H1 (cell line): ENCODE measurements around the gene PUDP. TPM values are rescaled to one million over a fixed set of nuclear protein-coding genes. Genes with fewer than 3 reads are reported as not detected.

ENCODE experiments used
- CTCF ChIA-PET: fragments of 300-600 bp; sonication (Branson Sonifier 250); formaldehyde crosslinking; loops from one replicate; lab custom pipeline; 2021; ENCODE audit not compliant: partially characterized antibody; lab: Charles Lee
- POLR2A ChIA-PET: fragments of 300-600 bp; sonication (Branson Sonifier 250); formaldehyde crosslinking; loops from one replicate; lab custom pipeline; 2021; ENCODE audit warnings: inconsistent platforms; ENCODE audit not compliant: partially characterized antibody; lab: Charles Lee
- DNase-seq, 2 experiments: peaks; one replicate each; pipeline versions ENCODE4 v3.0.0 to v3.0.0-alpha.2; 2010 to 2022; ENCODE audit warnings: low spot score in 2 of 2, low read depth in 1 of 2, mixed read lengths in 1 of 2
- FAIRE-seq: peaks from 2 replicates; lab custom pipeline; 2011; peaks lifted over from hg19 to GRCh38; lab: Jason Lieb, UNC
- H2AFZ ChIP-seq: 2 replicates; pipeline ENCODE4 v1.8.1; 2012; ENCODE audit warnings: low read length, inconsistent platforms
- H2AK5ac ChIP-seq: 2 replicates; pipeline ENCODE4 v1.6.1; 2013; ENCODE audit warnings: low read depth, low read length
- H2BK120ac ChIP-seq: replicated peaks from 2 replicates; pipeline ENCODE3; 2013; ENCODE audit warnings: low read depth, low read length, inconsistent platforms
- H2BK12ac ChIP-seq: 2 replicates; pipeline ENCODE4 v1.6.1; 2013; ENCODE audit warnings: low read depth, low read length
- H2BK15ac ChIP-seq: 2 replicates; pipeline ENCODE4 v1.6.1; 2013; ENCODE audit warnings: low read length
- H2BK20ac ChIP-seq: 2 replicates; pipeline ENCODE4 v1.6.1; 2013; ENCODE audit warnings: low read length
- H2BK5ac ChIP-seq: 2 replicates; pipeline ENCODE4 v1.6.1; 2013; ENCODE audit warnings: low read depth, low read length
- H3K14ac ChIP-seq: 2 replicates; pipeline ENCODE4 v1.6.1; 2013; ENCODE audit warnings: inconsistent platforms; ENCODE audit not compliant: insufficient read length
- H3K18ac ChIP-seq: 2 replicates; pipeline ENCODE4 v1.6.1; 2013; ENCODE audit warnings: low read length; ENCODE audit errors: extremely low read depth
- H3K23ac ChIP-seq: 2 replicates; pipeline ENCODE4 v1.6.1; 2013; ENCODE audit warnings: inconsistent platforms; ENCODE audit not compliant: insufficient read length
- H3K23me2 ChIP-seq: 2 replicates; pipeline ENCODE4 v1.6.1; 2013; ENCODE audit warnings: low read depth, low read length
- H3K27ac ChIP-seq: 2 replicates; pipeline ENCODE4 v1.6.1; 2011; ENCODE audit warnings: low read depth, low read length, inconsistent platforms
- H3K27me3 ChIP-seq, 4 experiments: replicated peaks in 1 of 4; 1 replicate in 1 of 4; 2 replicates in 3 of 4; pipeline versions ENCODE4 v1.6.1 to v1.8.1; 2011 to 2013; ENCODE audit warnings: low read length in 3 of 4, mild to moderate bottlenecking in 3 of 4, inconsistent platforms in 2 of 4, mixed read lengths in 2 of 4, moderate library complexity in 1 of 4; ENCODE audit not compliant: control insufficient read depth in 3 of 4, insufficient read depth in 3 of 4; ENCODE audit errors: extremely low read depth in 1 of 4
- H3K36me3 ChIP-seq, 4 experiments: 2 replicates each; pipeline versions ENCODE4 v1.6.1 to v1.8.1; 2011 to 2013; ENCODE audit warnings: mild to moderate bottlenecking in 4 of 4, low read length in 3 of 4, moderate library complexity in 2 of 4, control low read depth in 1 of 4, inconsistent platforms in 1 of 4; ENCODE audit not compliant: insufficient read depth in 4 of 4, control insufficient read depth in 2 of 4
- H3K4ac ChIP-seq: replicated peaks from 2 replicates; pipeline ENCODE3; 2013; ENCODE audit warnings: low read length, low read depth, mixed read lengths, inconsistent platforms; ENCODE audit not compliant: insufficient read length
- H3K4me1 ChIP-seq, 4 experiments: replicated peaks in 1 of 4; 1 replicate in 1 of 4; 2 replicates in 3 of 4; pipeline versions ENCODE4 v1.6.1 to v1.8.1; 2011 to 2013; ENCODE audit warnings: low read length in 3 of 4, inconsistent platforms in 2 of 4, mixed read lengths in 1 of 4; ENCODE audit not compliant: insufficient read depth in 4 of 4, control insufficient read depth in 3 of 4
- H3K4me2 ChIP-seq, 2 experiments: 2 replicates each; pipeline versions ENCODE4 v1.6.1 to v1.8.1; 2011 to 2013; ENCODE audit warnings: low read depth in 2 of 2, low read length in 2 of 2, control low read depth in 1 of 2, inconsistent platforms in 1 of 2, mild to moderate bottlenecking in 1 of 2; ENCODE audit not compliant: insufficient read depth in 1 of 2
- H3K4me3 ChIP-seq, 4 experiments: fragments of 200-600, 300-600 bp in 1 of 4; sonication (generic), shearing (Covaris generic), sonication (Bioruptor Twin) in 1 of 4; 2 replicates each; pipeline versions ENCODE4 v1.5.1 to v1.8.1; 2011 to 2016; ENCODE audit warnings: low read length in 4 of 4, low read depth in 3 of 4, control low read depth in 2 of 4, inconsistent platforms in 2 of 4, mild to moderate bottlenecking in 2 of 4, mixed read lengths in 1 of 4, moderate library complexity in 1 of 4; ENCODE audit not compliant: insufficient read depth in 2 of 4; ENCODE audit errors: extremely low read depth in 1 of 4
- H3K56ac ChIP-seq: replicated peaks from 2 replicates; pipeline ENCODE3; 2013; ENCODE audit warnings: low read depth, mild to moderate bottlenecking, mixed read lengths, low read length, inconsistent platforms; ENCODE audit not compliant: insufficient read length
- H3K79me1 ChIP-seq: 2 replicates; pipeline ENCODE4 v1.6.1; 2013; ENCODE audit warnings: low read depth, low read length, control low read depth
- H3K79me2 ChIP-seq, 2 experiments: 2 replicates each; pipeline versions ENCODE4 v1.6.1 to v1.8.1; 2012 to 2013; ENCODE audit warnings: low read length in 2 of 2, mild to moderate bottlenecking in 2 of 2, inconsistent platforms in 1 of 2; ENCODE audit not compliant: insufficient read depth in 2 of 2, control insufficient read depth in 1 of 2
- H3K9ac ChIP-seq, 4 experiments: replicated peaks in 1 of 4; 1 replicate in 1 of 4; 2 replicates in 3 of 4; pipeline versions ENCODE4 v1.6.1 to v1.8.1; 2011 to 2013; ENCODE audit warnings: low read depth in 3 of 4, low read length in 3 of 4, control low read depth in 2 of 4, mild to moderate bottlenecking in 2 of 4, moderate library complexity in 2 of 4, inconsistent platforms in 1 of 4; ENCODE audit errors: extremely low read depth in 1 of 4
- H3K9me3 ChIP-seq, 2 experiments: 2 replicates each; pipeline versions ENCODE4 v1.6.1 to v1.8.1; 2012 to 2013; ENCODE audit warnings: mild to moderate bottlenecking in 2 of 2, moderate library complexity in 2 of 2, control low read depth in 1 of 2, inconsistent platforms in 1 of 2, low read depth in 1 of 2, low read length in 1 of 2, mixed read lengths in 1 of 2; ENCODE audit not compliant: insufficient read depth in 2 of 2
- H4K20me1 ChIP-seq, 2 experiments: replicated peaks in 1 of 2; 2 replicates each; pipeline versions ENCODE3 to v1.8.1; 2011 to 2013; ENCODE audit warnings: inconsistent platforms in 2 of 2, low read length in 2 of 2, mild to moderate bottlenecking in 1 of 2; ENCODE audit not compliant: insufficient read depth in 2 of 2, control insufficient read depth in 1 of 2
- H4K5ac ChIP-seq: 2 replicates; pipeline ENCODE4 v1.6.1; 2013; ENCODE audit warnings: low read length, low read depth, mixed read lengths, inconsistent platforms; ENCODE audit not compliant: insufficient read length
- H4K8ac ChIP-seq: 2 replicates; pipeline ENCODE4 v1.8.0; 2013; ENCODE audit warnings: mild to moderate bottlenecking, moderate library complexity, low read length, inconsistent platforms; ENCODE audit not compliant: insufficient read depth; ENCODE audit errors: extremely low read depth
- H4K91ac ChIP-seq: replicated peaks from 2 replicates; pipeline ENCODE3; 2013; ENCODE audit warnings: low read length, mixed read lengths, inconsistent platforms; ENCODE audit not compliant: insufficient read length
- EP300 ChIP-seq, 2 experiments: IDR thresholded peaks; 1 replicate in 1 of 2; 2 replicates in 1 of 2; pipeline ENCODE4 v1.6.1; 2011 to 2012; ENCODE audit warnings: low read depth in 2 of 2, low read length in 2 of 2, mild to moderate bottlenecking in 2 of 2, borderline replicate concordance in 1 of 2, inconsistent platforms in 1 of 2, moderate library complexity in 1 of 2
- GABPA ChIP-seq: IDR thresholded peaks from 2 replicates; pipeline ENCODE4 v1.6.1; 2011; ENCODE audit warnings: mild to moderate bottlenecking, low read length, moderate library complexity, borderline replicate concordance; ENCODE audit not compliant: insufficient read depth
- HDAC6 ChIP-seq: IDR thresholded peaks from one replicate; pipeline ENCODE4 v1.7.1; 2012; ENCODE audit warnings: low read depth, mild to moderate bottlenecking, inconsistent platforms, low read length, moderate library complexity
- KDM4A ChIP-seq: IDR thresholded peaks from one replicate; pipeline ENCODE4 v1.7.1; 2012; ENCODE audit warnings: low read depth, mild to moderate bottlenecking, moderate library complexity, low read length, inconsistent platforms; ENCODE audit not compliant: severe bottlenecking
- RBBP5 ChIP-seq: IDR thresholded peaks from 2 replicates; pipeline ENCODE4 v1.7.1; 2012; ENCODE audit warnings: low read depth, mild to moderate bottlenecking, inconsistent platforms, low read length, moderate library complexity, borderline replicate concordance
- SP2 ChIP-seq: IDR thresholded peaks from 2 replicates; pipeline ENCODE4 v1.6.1; 2012; ENCODE audit warnings: mild to moderate bottlenecking, low read length, inconsistent platforms
- TCF12 ChIP-seq: IDR thresholded peaks from 2 replicates; pipeline ENCODE4 v1.6.1; 2011; ENCODE audit warnings: low read depth, mild to moderate bottlenecking, low read length
- TEAD4 ChIP-seq: IDR thresholded peaks from 2 replicates; pipeline ENCODE4 v1.6.1; 2012; ENCODE audit warnings: low read depth, low read length, inconsistent platforms, mixed read lengths
- ZNF274 ChIP-seq: IDR thresholded peaks from 2 replicates; pipeline ENCODE4 v1.7.0; 2012; ENCODE audit warnings: low read length, borderline replicate concordance; ENCODE audit errors: extremely low read depth
- WGBS, 2 experiments: shearing (Covaris generic) in 1 of 2; methylation state at CpG; one replicate each; pipeline versions ENCODE4 v1.1.6 to v1.1.7; 2013 to 2015; ENCODE audit warnings: low lambda C conversion rate in 2 of 2, mixed read lengths in 2 of 2, inconsistent platforms in 1 of 2, low coverage in 1 of 2, missing lambda C conversion rate in 1 of 2; ENCODE audit not compliant: insufficient replicate concordance in 2 of 2, insufficient coverage in 1 of 2, insufficient read length in 1 of 2; ENCODE audit errors: extremely low coverage in 1 of 2, missing lambda C conversion rate in 1 of 2; 5-methylcytosine and 5-hydroxymethylcytosine counted together
- polyA plus RNA-seq, 7 experiments: library from polyadenylated mRNA; depleted of rRNA in 3 of 7; stranded (reverse) in 5 of 7; unstranded in 2 of 7; fragments of >200 nt in 5 of 7; fragments of 200-250 nt in 2 of 7; gene quantifications; 1 replicate in 5 of 7; 2 replicates in 1 of 7; 4 replicates in 1 of 7; pipeline versions ENCODE4 v1.2.1 to v1.2.3, GENCODE V29; 2011 to 2013; ENCODE audit warnings: missing spikeins in 2 of 7, mixed read lengths in 2 of 7
- total RNA-seq: library from RNA; stranded (reverse); fragmentation: NEBNext Ultra II Directional; extraction: Animal tissue kit (Norgen Biotek cat#: 25700); gene quantifications from 2 replicates; pipeline ENCODE4 v1.2.1, GENCODE V29; 2021

The PUDP gene
- total and polyA plus RNA-seq, 2 of the 8 experiments (the other 6 are each of a cell fraction or from before 2014, with no cell fraction given): 27.2 to 30.2 TPM

- H3K4me3 ChIP-seq: no peak overlapping the region
- no peak for DNase-seq
- no peak overlapping the region for H2AK5ac ChIP-seq
- 0 out of 2 replicates have a peak overlapping the region, but pooled peaks have one; percentile 60 for H2BK12ac ChIP-seq
- H3K23ac ChIP-seq: no peak overlapping the region
- H2BK120ac ChIP-seq: no peak overlapping the region
- no peak overlapping the region for H2BK20ac ChIP-seq
- no peak overlapping the region for H3K4me2 ChIP-seq
- H4K5ac ChIP-seq: no peak overlapping the region
- no peak overlapping the region for H3K4ac ChIP-seq
- H4K91ac ChIP-seq: no peak overlapping the region
- no peak overlapping the region for H3K14ac ChIP-seq
- 0 out of 8 replicates have a peak, but pooled peaks cover 0 to 3% (median 0%) of the 10 kb centered on the region in 4 experiments for H3K36me3 ChIP-seq
- POLR2A ChIA-PET: no interaction called here
- TF ChIP-seq HDAC6 (no peak), RBBP5 (no peak), EP300 (IDR thresholded peaks at IDR 0.05; ENCODE audit: borderline replicate concordance in 1 of 2, low read depth in 2 of 2, low read length in 2 of 2) (no peak), ZNF274 (no peak), TEAD4 (no peak), KDM4A (no peak), SP2 (no peak), GABPA (no peak), TCF12 (no peak)
- no peaks in the 10 kb centered on the region for H3K9me3 ChIP-seq
- WGBS, 2 experiments: 90% methylated on average over 4 of the region's 5 CpGs; no CpG with 5 or more reads in 1 of the 2 experiments
- H3K56ac ChIP-seq: no peak overlapping the region
- no peak overlapping the region for H4K8ac ChIP-seq
- H3K18ac ChIP-seq: no peak overlapping the region
- no peak for FAIRE-seq
- H3K4me1 ChIP-seq: peaks cover 0 to 3% (median 0%) of the 10 kb centered on the region in 4 experiments; a peak in 1 of 7 replicates
- no peak overlapping the region for H3K27ac ChIP-seq
- no peaks in the 10 kb centered on the region for H4K20me1 ChIP-seq
- no peak overlapping the region for H2AFZ ChIP-seq
- H2BK15ac ChIP-seq: 0 out of 2 replicates have a peak overlapping the region, but pooled peaks have one; percentile 16
- no peaks in the 10 kb centered on the region for H3K79me1 ChIP-seq
- no peak overlapping the region for H2BK5ac ChIP-seq
- CTCF ChIA-PET: no interaction called here
- H3K9ac ChIP-seq: no peak overlapping the region
- H3K27me3 ChIP-seq: no peaks in the 10 kb centered on the region
- H3K79me2 ChIP-seq: no peaks in the 10 kb centered on the region
- H3K23me2 ChIP-seq: no peaks in the 10 kb centered on the region
Measured at GRCh38 chrX:7108030-7108429, 39.9 kb downstream of the PUDP start.
